ENCODE measurements around the gene C1QL2.

C1QL2 gene

GRCh38 chr2:119147776-119148715 is 10.5 kb downstream of the C1QL2 start:
- Histone ChIP-seq H2AFZ (ENCODE audit: low read depth, low read length) (no peak overlapping the region), H3K4me3 (ENCODE audit: low read length) (no peak overlapping the region), H3K4me1 (ENCODE audit: insufficient read depth, low read length) (no peaks in the 10 kb centered on the region), H3K36me3 (ENCODE audit: insufficient read depth, low read length) (no peaks in the 10 kb centered on the region), H3K9me3 (ENCODE audit: low read length) (no peaks in the 10 kb centered on the region), H3K27me3 (ENCODE audit: insufficient read depth, low read length) (peaks cover 16% of the 10 kb centered on the region)

- H3K4me1 ChIP-seq (ENCODE audit: insufficient read depth, low read length), result no peaks in the 10 kb centered on the region
- no peak overlapping the region for H3K4me3 ChIP-seq (ENCODE audit: low read length)
- no peaks in the 10 kb centered on the region for H3K36me3 ChIP-seq (ENCODE audit: insufficient read depth, low read length)
- no peaks in the 10 kb centered on the region for H3K9me3 ChIP-seq (ENCODE audit: low read length)
- H3K27me3 ChIP-seq (ENCODE audit: insufficient read depth, low read length), result peaks cover 3% of the 10 kb centered on the region
- no peak overlapping the region for H2AFZ ChIP-seq (ENCODE audit: low read depth, low read length)
Observed at GRCh38 chr2:119144806-119145205, 13.7 kb downstream of the C1QL2 start.

GRCh38 chr2:119142824-119143223 is 15.7 kb downstream of the C1QL2 start:
- peaks cover 4% of the 10 kb centered on the region for H3K27me3 ChIP-seq (ENCODE audit: insufficient read depth, low read length)
- H3K4me3 ChIP-seq (ENCODE audit: low read length), result no peak overlapping the region
- no peaks in the 10 kb centered on the region for H3K4me1 ChIP-seq (ENCODE audit: insufficient read depth, low read length)
- no peak overlapping the region for H2AFZ ChIP-seq (ENCODE audit: low read depth, low read length)
- no peaks in the 10 kb centered on the region for H3K36me3 ChIP-seq (ENCODE audit: insufficient read depth, low read length)
- H3K9me3 ChIP-seq (ENCODE audit: low read length), result no peaks in the 10 kb centered on the region

DNA sequence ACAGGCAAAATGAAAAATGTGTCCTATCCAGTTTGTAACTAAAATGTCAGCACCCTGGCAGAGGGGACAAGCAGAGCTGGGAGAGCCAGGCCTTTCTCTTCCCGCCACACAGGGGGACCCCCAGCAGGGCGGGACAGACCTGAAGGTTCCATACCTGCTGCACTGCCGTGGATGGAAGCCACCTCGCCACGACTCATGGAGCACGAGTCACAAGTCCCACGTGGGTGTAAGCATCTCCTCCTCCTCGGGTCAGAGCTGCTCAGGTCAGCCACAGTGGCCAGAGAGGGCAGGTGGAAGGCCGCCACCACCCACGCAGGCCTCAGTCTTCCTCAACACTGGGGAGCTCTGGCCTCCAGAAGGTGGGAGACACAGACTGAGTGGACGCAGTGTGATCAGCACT is 21.0 kb downstream of the C1QL2 start:
- H3K4me3 ChIP-seq (ENCODE audit: low read length), result no peak overlapping the region
- no peak overlapping the region for H2AFZ ChIP-seq (ENCODE audit: low read depth, low read length)
- no peaks in the 10 kb centered on the region for H3K36me3 ChIP-seq (ENCODE audit: insufficient read depth, low read length)
- H3K4me1 ChIP-seq (ENCODE audit: insufficient read depth, low read length), result no peaks in the 10 kb centered on the region
- peaks cover 19% of the 10 kb centered on the region for H3K27me3 ChIP-seq (ENCODE audit: insufficient read depth, low read length)
- no peaks in the 10 kb centered on the region for H3K9me3 ChIP-seq (ENCODE audit: low read length)

DNA sequence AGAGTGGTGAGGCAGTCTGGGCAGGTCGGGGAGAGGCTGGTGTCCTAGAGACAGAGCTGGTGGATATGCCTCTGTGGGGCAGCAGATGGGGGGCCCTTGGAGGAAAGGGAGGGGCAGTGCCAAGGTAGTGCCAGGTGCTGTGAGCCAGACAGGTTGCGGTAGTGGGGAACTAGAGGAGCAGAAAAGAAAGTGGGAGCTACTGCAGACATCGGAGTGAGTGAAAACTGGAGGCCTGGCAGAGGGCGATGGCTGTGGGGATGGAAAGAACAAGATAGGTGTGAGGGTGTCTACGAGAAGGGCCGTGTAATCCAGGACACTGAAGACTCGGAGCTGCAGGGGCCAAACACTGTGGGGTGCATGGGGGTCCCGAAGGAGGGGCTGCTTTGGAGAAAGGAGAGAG is 21.7 kb downstream of the C1QL2 start:
- H2AFZ ChIP-seq (ENCODE audit: low read depth, low read length), result no peak overlapping the region
- H3K9me3 ChIP-seq (ENCODE audit: low read length), result no peaks in the 10 kb centered on the region
- no peaks in the 10 kb centered on the region for H3K4me1 ChIP-seq (ENCODE audit: insufficient read depth, low read length)
- H3K4me3 ChIP-seq (ENCODE audit: low read length), result no peak overlapping the region
- H3K27me3 ChIP-seq (ENCODE audit: insufficient read depth, low read length), result peaks cover 19% of the 10 kb centered on the region
- H3K36me3 ChIP-seq (ENCODE audit: insufficient read depth, low read length), result no peaks in the 10 kb centered on the region

- H3K9me3 ChIP-seq (ENCODE audit: low read length), result no peaks in the 10 kb centered on the region
- H3K4me3 ChIP-seq (ENCODE audit: low read length), result no peak overlapping the region
- H3K4me1 ChIP-seq (ENCODE audit: insufficient read depth, low read length), result no peaks in the 10 kb centered on the region
- peaks cover 19% of the 10 kb centered on the region for H3K27me3 ChIP-seq (ENCODE audit: insufficient read depth, low read length)
- no peaks in the 10 kb centered on the region for H3K36me3 ChIP-seq (ENCODE audit: insufficient read depth, low read length)
- no peak overlapping the region for H2AFZ ChIP-seq (ENCODE audit: low read depth, low read length)
Observed at GRCh38 chr2:119136093-119136492, 22.5 kb downstream of the C1QL2 start.

DNA sequence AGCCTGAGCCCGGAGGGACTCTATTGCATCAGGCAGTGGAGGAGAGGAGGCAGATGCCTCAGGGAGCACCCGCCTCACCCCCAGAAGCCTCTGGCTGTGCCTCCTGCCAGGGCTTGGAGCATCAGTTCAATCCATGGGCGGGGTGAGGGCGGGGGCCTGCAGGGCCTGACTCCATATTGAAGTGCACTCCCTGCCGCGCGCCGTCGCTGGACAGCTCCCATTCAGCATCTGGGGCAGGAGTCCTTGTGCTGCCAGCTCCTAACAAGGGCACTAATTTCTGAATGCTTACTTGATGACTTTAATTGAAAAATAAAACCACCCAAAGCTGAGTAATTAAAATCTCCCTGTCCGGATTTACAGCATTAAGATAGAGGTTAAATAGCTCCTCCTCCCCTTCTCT is 23.8 kb downstream of the C1QL2 start:
- Histone ChIP-seq H3K4me3 (ENCODE audit: low read length) (no peak overlapping the region), H3K27me3 (ENCODE audit: insufficient read depth, low read length) (peaks cover 23% of the 10 kb centered on the region), H3K4me1 (ENCODE audit: insufficient read depth, low read length) (no peaks in the 10 kb centered on the region), H3K9me3 (ENCODE audit: low read length) (no peaks in the 10 kb centered on the region), H2AFZ (ENCODE audit: low read depth, low read length) (no peak overlapping the region), H3K36me3 (ENCODE audit: insufficient read depth, low read length) (no peaks in the 10 kb centered on the region)

GRCh38 chr2:119126650-119127049 is 31.9 kb downstream of the C1QL2 start:
- Histone ChIP-seq H3K36me3 (ENCODE audit: insufficient read depth, low read length) (no peaks in the 10 kb centered on the region), H3K9me3 (ENCODE audit: low read length) (no peaks in the 10 kb centered on the region), H2AFZ (ENCODE audit: low read depth, low read length) (no peak overlapping the region), H3K27me3 (ENCODE audit: insufficient read depth, low read length) (peaks cover 5% of the 10 kb centered on the region), H3K4me3 (ENCODE audit: low read length) (no peak overlapping the region), H3K4me1 (ENCODE audit: insufficient read depth, low read length) (no peaks in the 10 kb centered on the region)

DNA sequence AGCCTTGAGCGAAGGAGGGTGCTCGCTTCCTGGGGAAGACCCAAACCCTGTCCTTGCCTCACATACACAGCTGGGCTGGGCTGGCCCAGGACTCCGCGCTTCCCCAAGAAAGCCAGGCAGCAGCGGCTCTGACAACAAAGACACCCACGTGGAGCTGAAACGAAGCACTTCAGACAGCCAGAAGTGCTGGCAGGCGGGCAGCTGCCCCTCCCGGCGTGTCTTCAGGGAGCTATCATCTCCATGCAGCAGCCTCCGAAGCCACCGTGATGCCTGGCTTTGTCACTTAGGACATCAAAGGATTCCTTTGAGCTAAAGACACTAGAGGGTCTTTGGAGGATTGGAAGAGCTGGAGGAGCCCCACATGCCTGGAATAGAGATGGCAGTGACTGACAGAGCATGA is 35.2 kb downstream of the C1QL2 start:
- no peak overlapping the region for H3K4me3 ChIP-seq (ENCODE audit: low read length)
- no peaks in the 10 kb centered on the region for H3K9me3 ChIP-seq (ENCODE audit: low read length)
- no peak overlapping the region for H2AFZ ChIP-seq (ENCODE audit: low read depth, low read length)
- no peaks in the 10 kb centered on the region for H3K36me3 ChIP-seq (ENCODE audit: insufficient read depth, low read length)
- H3K4me1 ChIP-seq (ENCODE audit: insufficient read depth, low read length), result no peaks in the 10 kb centered on the region
- peaks cover 10% of the 10 kb centered on the region for H3K27me3 ChIP-seq (ENCODE audit: insufficient read depth, low read length)

GRCh38 chr2:119122663-119123062 is 35.9 kb downstream of the C1QL2 start:
- no peaks in the 10 kb centered on the region for H3K9me3 ChIP-seq (ENCODE audit: low read length)
- peaks cover 10% of the 10 kb centered on the region for H3K27me3 ChIP-seq (ENCODE audit: insufficient read depth, low read length)
- H2AFZ ChIP-seq (ENCODE audit: low read depth, low read length), result no peak overlapping the region
- H3K4me1 ChIP-seq (ENCODE audit: insufficient read depth, low read length), result no peaks in the 10 kb centered on the region
- H3K4me3 ChIP-seq (ENCODE audit: low read length), result no peak overlapping the region
- H3K36me3 ChIP-seq (ENCODE audit: insufficient read depth, low read length), result no peaks in the 10 kb centered on the region

DNA sequence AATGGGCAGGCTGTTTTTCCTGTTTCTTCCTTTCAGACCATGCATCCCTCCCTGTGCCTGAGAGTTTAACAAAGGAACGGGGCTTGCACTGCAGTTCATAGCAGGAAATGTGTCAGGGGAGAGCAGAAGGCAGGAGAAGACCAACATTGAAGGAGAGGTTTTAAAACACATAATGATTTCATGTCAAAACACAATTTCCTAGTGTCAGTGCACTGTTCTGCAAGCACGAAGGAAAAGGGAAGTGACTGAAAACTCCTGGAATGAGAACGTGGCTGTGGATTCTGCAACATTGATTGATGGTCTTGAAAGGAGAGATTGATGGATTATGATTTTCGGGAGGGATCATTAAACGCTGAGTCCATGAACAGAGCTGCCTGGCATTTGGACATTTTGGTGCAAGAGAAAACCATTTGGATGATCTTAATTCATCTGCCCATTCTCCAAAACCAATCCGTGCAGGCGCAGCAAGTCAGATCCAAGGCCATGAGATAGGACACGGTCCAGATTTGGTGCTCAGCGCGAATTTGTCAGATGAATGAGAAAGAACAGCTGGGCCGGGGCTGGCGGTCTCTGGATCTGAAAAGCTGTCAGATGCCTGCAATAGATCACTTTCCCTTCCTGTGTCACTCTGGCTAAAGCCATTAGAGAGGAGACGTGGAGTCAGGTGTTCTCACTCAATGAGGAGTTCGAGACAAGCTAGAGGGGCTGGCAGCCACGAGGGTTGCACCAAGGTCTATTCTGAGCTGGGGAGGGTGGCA is 38.4 kb downstream of the C1QL2 start:
- Histone ChIP-seq H3K4me1 (ENCODE audit: insufficient read depth, low read length) (no peaks in the 10 kb centered on the region), H3K9me3 (ENCODE audit: low read length) (no peaks in the 10 kb centered on the region), H3K4me3 (ENCODE audit: low read length) (no peak overlapping the region), H2AFZ (ENCODE audit: low read depth, low read length) (no peak overlapping the region), H3K36me3 (ENCODE audit: insufficient read depth, low read length) (no peaks in the 10 kb centered on the region), H3K27me3 (ENCODE audit: insufficient read depth, low read length) (peaks cover 10% of the 10 kb centered on the region)

DNA sequence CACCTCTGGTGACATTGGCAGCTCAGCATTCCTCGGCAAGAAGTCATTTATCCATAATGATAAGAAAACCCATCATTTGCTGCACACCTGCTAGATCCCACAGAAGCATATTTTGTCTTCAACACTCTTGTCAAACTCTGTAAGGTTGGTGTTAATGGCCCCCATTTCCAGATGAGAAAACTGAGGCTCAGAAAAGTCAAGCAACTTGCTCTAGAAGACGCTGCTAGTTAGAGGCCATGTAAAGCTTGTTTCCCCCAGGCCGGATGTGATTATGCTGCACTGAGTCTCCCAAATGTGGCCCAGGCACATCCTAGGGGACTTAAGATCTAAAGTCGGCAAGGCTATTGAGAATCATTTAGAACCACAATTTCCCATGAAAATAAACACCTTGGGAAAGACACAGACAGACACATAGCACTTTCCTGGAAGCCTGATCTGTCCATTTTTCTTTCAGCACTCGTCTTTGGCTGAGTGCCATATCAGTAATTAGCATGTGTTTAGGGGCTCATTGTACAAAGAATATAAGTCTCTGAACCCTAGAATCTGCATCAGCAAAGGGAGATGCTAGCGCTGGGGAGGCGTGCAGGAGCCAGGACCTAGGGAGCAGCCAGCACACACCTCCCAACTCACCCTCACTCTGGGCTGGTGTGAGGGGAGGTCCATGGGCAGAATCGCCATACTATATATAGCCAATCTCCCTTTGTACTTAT is 39.3 kb downstream of the C1QL2 start:
- peaks cover 8% of the 10 kb centered on the region for H3K27me3 ChIP-seq (ENCODE audit: insufficient read depth, low read length)
- H3K4me1 ChIP-seq (ENCODE audit: insufficient read depth, low read length), result no peaks in the 10 kb centered on the region
- H3K4me3 ChIP-seq (ENCODE audit: low read length), result no peak overlapping the region
- no peaks in the 10 kb centered on the region for H3K9me3 ChIP-seq (ENCODE audit: low read length)
- H3K36me3 ChIP-seq (ENCODE audit: insufficient read depth, low read length), result no peaks in the 10 kb centered on the region
- no peak overlapping the region for H2AFZ ChIP-seq (ENCODE audit: low read depth, low read length)

Data from neuron (in vitro differentiated cells).